A549 (cell line): Measurements from ENCODE around the gene XYLT1. TPM values are rescaled to one million over a fixed set of nuclear protein-coding genes. Genes with fewer than 3 reads are reported as not detected.

Experiments
- ATAC-seq, 2 experiments: fragments of 200-7000 bp in 1 of 2; fragments of >200 bp in 1 of 2; cut with Nextera tagmentation in 1 of 2; cut with Tn5 transposase in 1 of 2; 3 replicates each; pipeline versions ENCODE4 v1.8.0 to v1.9.1; 2018 to 2020; ENCODE audit warnings: mild to moderate bottlenecking in 1 of 2, moderate library complexity in 1 of 2
- CTCF ChIA-PET: fragments of 300-600 bp; sonication (Branson Sonifier 250); formaldehyde crosslinking; extraction: SDS; loops from one replicate; lab custom pipeline; 2021; ENCODE audit warnings: antibody characterized with exemption, inconsistent platforms; lab: Yijun Ruan, JAX
- POLR2A ChIA-PET: fragments of 350-600 bp; formaldehyde crosslinking; extraction: SDS; loops from one replicate; lab custom pipeline; 2021; ENCODE audit warnings: antibody characterized with exemption, inconsistent platforms; lab: Yijun Ruan, JAX
- DNase-seq, 2 experiments: peaks; one replicate each; pipeline versions ENCODE4 v3.0.0 to v3.0.0-alpha.2; 2011 to 2016; ENCODE audit warnings: low read depth in 1 of 2, low spot score in 1 of 2
- FAIRE-seq: peaks from 2 replicates; lab custom pipeline; 2011; peaks lifted over from hg19 to GRCh38; lab: Jason Lieb, UNC
- H3K27ac ChIP-seq, 2 experiments: fragments of >200 bp; sonication (Bioruptor Twin); formaldehyde crosslinking; 3 replicates each; pipeline ENCODE4 v1.5.1; 2016 to 2017
- H3K4me1 ChIP-seq: fragments of >200 bp; sonication (Bioruptor Twin); formaldehyde crosslinking; 3 replicates; pipeline ENCODE4 v1.6.1; 2016
- H3K4me2 ChIP-seq: fragments of >200 bp; sonication (Bioruptor Twin); formaldehyde crosslinking; 3 replicates; pipeline ENCODE4 v1.6.1; 2016
- H3K4me3 ChIP-seq: fragments of >200 bp; sonication (Bioruptor Twin); formaldehyde crosslinking; 3 replicates; pipeline ENCODE4 v1.5.1; 2016
- H3K9me3 ChIP-seq: fragments of >200 bp; sonication (Bioruptor Twin); formaldehyde crosslinking; 3 replicates; pipeline ENCODE4 v1.6.1; 2016
- BCL3 ChIP-seq: fragments of >200 bp; sonication (Bioruptor Twin); formaldehyde crosslinking; IDR thresholded peaks from 3 replicates; pipeline ENCODE4 v1.6.1; 2016
- CEBPB ChIP-seq, 2 experiments: fragments of >200 bp in 1 of 2; sonication (Bioruptor Twin) in 1 of 2; formaldehyde crosslinking in 1 of 2; IDR thresholded peaks; 2 replicates each; pipeline ENCODE4 v1.6.1; 2012 to 2016
- CHD4 ChIP-seq: fragments of 200-600 bp; sonication (generic); IDR thresholded peaks from 2 replicates; pipeline ENCODE4 v1.6.1; 2016; ENCODE audit warnings: antibody characterized with exemption, mild to moderate bottlenecking, borderline replicate concordance
- CTCF ChIP-seq: fragments of >200 bp; sonication (Bioruptor Twin); formaldehyde crosslinking; IDR thresholded peaks from 3 replicates; pipeline ENCODE4 v1.5.1; 2016
- EHF ChIP-seq: fragments of 250-450 bp; sonication (Bioruptor Pico); IDR thresholded peaks from 2 replicates; pipeline ENCODE4 v1.5.0; 2020; ENCODE audit warnings: mild to moderate bottlenecking
- ESRRA ChIP-seq: fragments of 150-350 bp; IDR thresholded peaks from 2 replicates; pipeline ENCODE4 v1.6.1; 2014; ENCODE audit warnings: mild to moderate bottlenecking, low read length, borderline replicate concordance
- HEYL ChIP-seq: fragments of 250-450 bp; sonication (Bioruptor Pico); IDR thresholded peaks from 2 replicates; pipeline ENCODE4 v1.8.0; 2021; ENCODE audit warnings: mild to moderate bottlenecking, moderate library complexity
- HMGXB4 ChIP-seq: fragments of 250-450 bp; sonication (Bioruptor Pico); IDR thresholded peaks from 2 replicates; pipeline ENCODE4 v1.5.0; 2021; ENCODE audit warnings: mild to moderate bottlenecking, moderate library complexity, borderline replicate concordance
- HOXB5 ChIP-seq: fragments of 250-450 bp; sonication (Bioruptor Pico); IDR thresholded peaks from 2 replicates; pipeline ENCODE4 v1.5.0; 2020; ENCODE audit warnings: mild to moderate bottlenecking, moderate library complexity
- MAFK ChIP-seq: fragments of 450-650 bp; IDR thresholded peaks from 2 replicates; pipeline ENCODE4 v1.6.1; 2014; ENCODE audit not compliant: partially characterized antibody
- MYC ChIP-seq: IDR thresholded peaks from 2 replicates; pipeline ENCODE4 v1.6.1; 2012; ENCODE audit warnings: mild to moderate bottlenecking, inconsistent platforms, low read length, improper control_type of control experiment, borderline replicate concordance
- NPAS2 ChIP-seq: fragments of 250-450 bp; sonication (Bioruptor Pico); IDR thresholded peaks from 2 replicates; pipeline ENCODE4 v1.8.0; 2022; ENCODE audit warnings: mild to moderate bottlenecking, moderate library complexity, borderline replicate concordance
- POLR2AphosphoS2 ChIP-seq: conservative IDR thresholded peaks from 2 replicates; pipeline ENCODE4 v1.6.1; 2012; ENCODE audit warnings: low read length, improper control_type of control experiment, inconsistent platforms
- RAD21 ChIP-seq, 2 experiments: fragments of >200 bp in 1 of 2; sonication (Bioruptor Twin) in 1 of 2; formaldehyde crosslinking in 1 of 2; IDR thresholded peaks in 1 of 2; conservative IDR thresholded peaks in 1 of 2; 2 replicates in 1 of 2; 3 replicates in 1 of 2; pipeline ENCODE4 v1.6.1; 2012 to 2018; ENCODE audit warnings: inconsistent platforms in 1 of 2
- RFX5 ChIP-seq: fragments of 450-650 bp; IDR thresholded peaks from 2 replicates; pipeline ENCODE4 v1.7.1; 2014; ENCODE audit warnings: antibody characterized with exemption, mild to moderate bottlenecking, moderate library complexity
- SMC3 ChIP-seq: fragments of >200 bp; sonication (Bioruptor Twin); formaldehyde crosslinking; IDR thresholded peaks from 3 replicates; pipeline ENCODE4 v1.6.1; 2018; ENCODE audit warnings: inconsistent platforms
- ZFP36 ChIP-seq: fragments of 450-650 bp; IDR thresholded peaks from 2 replicates; pipeline ENCODE4 v1.6.1; 2014; ENCODE audit warnings: borderline replicate concordance; ENCODE audit not compliant: partially characterized antibody
- ZNF302 ChIP-seq: fragments of 250-450 bp; sonication (Bioruptor Pico); IDR thresholded peaks from 2 replicates; pipeline ENCODE4 v1.9.0; 2021; ENCODE audit warnings: inconsistent platforms, mild to moderate bottlenecking, moderate library complexity
- WGBS: methylation state at CpG from one replicate; pipeline ENCODE4 v1.1.6; 2017; ENCODE audit errors: missing lambda C conversion rate; 5-methylcytosine and 5-hydroxymethylcytosine counted together
- polyA plus RNA-seq, 4 experiments: library from polyadenylated mRNA; depleted of rRNA in 3 of 4; stranded (reverse); fragments of >200 nt; fragmentation: RNase III in 1 of 4; extraction: RNeasy Plus Mini Kit Qiagen cat#74134 plus additional on column Dnase treatment in 1 of 4; gene quantifications; 2 replicates in 3 of 4; 3 replicates in 1 of 4; pipeline ENCODE4 v1.2.3, GENCODE V29; 2011 to 2017

The XYLT1 gene
- polyA plus RNA-seq, 2 of the 4 experiments (the other 2 are of a cell fraction), result 0.78 to 0.88 TPM

- Histone ChIP-seq H3K27ac (no peak overlapping the region), H3K4me2 (peak overlapping the region; percentile 53), H3K9me3 (peaks cover 4% of the 10 kb centered on the region; the same call in 1 of the 3 replicates), H3K4me3 (no peak overlapping the region), H3K4me1 (no peaks in the 10 kb centered on the region; the same call in 2 of the 3 replicates)
- DNase-seq (peak; percentile 53 to 77), FAIRE-seq (no peak), ATAC-seq (peak; percentile 92 to 93)
- CTCF ChIA-PET, result interaction anchor here (1.1 kb wide), 1 partner anchor 10 kb away, joined by 3 read pairs; no protein-coding TSS in a partner anchor
- POLR2A ChIA-PET, result no interaction called here
- 1% methylated on average over 11 of the region's 11 CpGs for WGBS
- TF ChIP-seq RAD21 (conservative IDR thresholded peaks at IDR 0.05 in 1 of 2, IDR thresholded peaks at IDR 0.05 in 1 of 2) (peak; percentile 50 to 59; a peak in 4 of 5 replicates), CTCF (peak; percentile 52), CEBPB (IDR thresholded peaks at IDR 0.05) (no peak), POLR2AphosphoS2 (no peak), NPAS2 (CRISPR knock-in tag) (no peak), HEYL (CRISPR knock-in tag) (no peak), CHD4 (no peak), EHF (CRISPR knock-in tag) (no peak), SMC3 (peak; percentile 59)
These were observed 5.9 kb upstream of the XYLT1 start for GRCh38 chr16:17476414-17477259.

GRCh38 chr16:17475104-17475503 lies 4.3 kb upstream of the XYLT1 start:
- Histone ChIP-seq H3K9me3 (peaks cover 3% of the 10 kb centered on the region; the same call in 1 of the 3 replicates), H3K4me2 (no peak overlapping the region), H3K4me1 (peaks cover 7% of the 10 kb centered on the region; the same call in 2 of the 3 replicates), H3K4me3 (no peak overlapping the region), H3K27ac (no peak overlapping the region)
- 24% methylated on average over 7 of the region's 7 CpGs for WGBS
- DNase-seq (no peak), ATAC-seq (no peak), FAIRE-seq (no peak)
- TF ChIP-seq SMC3 (no peak), ZFP36 (no peak), HOXB5 (CRISPR knock-in tag) (no peak), MAFK (no peak), ESRRA (no peak), CEBPB (IDR thresholded peaks at IDR 0.05) (no peak), RAD21 (conservative IDR thresholded peaks at IDR 0.05 in 1 of 2, IDR thresholded peaks at IDR 0.05 in 1 of 2) (no peak), RFX5 (no peak), HEYL (CRISPR knock-in tag) (no peak), HMGXB4 (CRISPR knock-in tag) (no peak), ZNF302 (no peak), BCL3 (no peak), MYC (no peak)
- POLR2A ChIA-PET, result no interaction called here
- CTCF ChIA-PET, result interaction anchor here (0.6 kb wide), 2 partner anchors 8 to 465 kb away, joined by 3 read pairs; no protein-coding TSS in a partner anchor
